SJCRH30 (cell line): ENCODE data around the gene IQGAP2. TPM values are rescaled to one million over a fixed set of nuclear protein-coding genes. Genes with fewer than 3 reads are reported as not detected.

Source experiments
- DNase-seq, 2 experiments: peaks; one replicate each; pipeline ENCODE4 v3.0.0-alpha.2; 2015 to 2020
- H3K27ac ChIP-seq: fragments of 250-450 bp; sonication (Bioruptor Pico); 2 replicates; pipeline ENCODE4 v1.5.1; 2020; ENCODE audit warnings: mild to moderate bottlenecking, moderate library complexity
- H3K27me3 ChIP-seq: fragments of 250-450 bp; sonication (Bioruptor Pico); 2 replicates; pipeline ENCODE4 v1.5.1; 2020; ENCODE audit warnings: mild to moderate bottlenecking, moderate library complexity
- H3K36me3 ChIP-seq: fragments of 250-450 bp; sonication (Bioruptor Pico); 2 replicates; pipeline ENCODE4 v1.5.1; 2020; ENCODE audit warnings: mild to moderate bottlenecking, moderate library complexity
- H3K4me1 ChIP-seq: fragments of 250-450 bp; sonication (Bioruptor Pico); 2 replicates; pipeline ENCODE4 v1.5.1; 2020; ENCODE audit warnings: mild to moderate bottlenecking, moderate library complexity
- H3K4me3 ChIP-seq: fragments of 250-450 bp; sonication (Bioruptor Pico); 2 replicates; pipeline ENCODE4 v1.5.1; 2020; ENCODE audit warnings: mild to moderate bottlenecking, moderate library complexity
- H3K9me3 ChIP-seq: fragments of 250-450 bp; sonication (Bioruptor Pico); replicated peaks from 2 replicates; pipeline ENCODE4 v1.5.1; 2020; ENCODE audit warnings: mild to moderate bottlenecking, moderate library complexity
- total RNA-seq: library from RNA; depleted of rRNA; stranded (reverse); fragments of >200 nt; shearing (Covaris generic); gene quantifications from 2 replicates; pipeline ENCODE4 v1.2.3, GENCODE V29; 2014

Gene IQGAP2
- total RNA-seq, 1 experiment from 2014 or later, result 11.4 TPM

- no peaks in the 10 kb centered on the region for H3K9me3 ChIP-seq
- H3K27ac ChIP-seq, result no peak overlapping the region
- H3K4me3 ChIP-seq, result no peak overlapping the region
- H3K27me3 ChIP-seq, result no peaks in the 10 kb centered on the region
- DNase-seq, result no peak
- no peaks in the 10 kb centered on the region for H3K36me3 ChIP-seq
- no peaks in the 10 kb centered on the region for H3K4me1 ChIP-seq
Measured at GRCh38 chr5:76479973-76480667, 77.0 kb downstream of the IQGAP2 start.

DNA sequence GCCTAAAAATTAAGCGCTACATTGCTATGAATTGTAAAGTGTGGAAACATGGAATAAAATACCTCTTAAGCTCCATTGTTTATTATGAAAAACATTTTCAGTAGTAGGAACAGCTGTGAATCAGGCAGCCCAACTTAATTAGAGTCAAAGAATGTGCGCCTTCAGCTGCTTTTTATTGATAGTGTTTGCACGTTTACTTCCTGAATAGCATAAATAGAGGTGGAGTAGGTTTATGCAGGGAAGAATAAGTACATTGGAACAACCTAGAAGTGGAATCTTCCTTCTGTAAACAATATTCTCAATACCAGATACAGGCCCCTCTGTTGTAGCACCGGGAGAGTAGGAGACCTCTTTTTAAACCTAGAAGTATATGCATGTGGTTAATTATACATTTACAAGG is 79.9 kb downstream of the IQGAP2 start:
- H3K4me3 ChIP-seq, result no peak overlapping the region
- H3K27ac ChIP-seq, result no peak overlapping the region
- no peak for DNase-seq
- peaks cover 3% of the 10 kb centered on the region; the same call in 1 of the 2 replicates for H3K27me3 ChIP-seq
- no peaks in the 10 kb centered on the region for H3K36me3 ChIP-seq
- no peaks in the 10 kb centered on the region for H3K4me1 ChIP-seq
- H3K9me3 ChIP-seq, result no peaks in the 10 kb centered on the region

DNA sequence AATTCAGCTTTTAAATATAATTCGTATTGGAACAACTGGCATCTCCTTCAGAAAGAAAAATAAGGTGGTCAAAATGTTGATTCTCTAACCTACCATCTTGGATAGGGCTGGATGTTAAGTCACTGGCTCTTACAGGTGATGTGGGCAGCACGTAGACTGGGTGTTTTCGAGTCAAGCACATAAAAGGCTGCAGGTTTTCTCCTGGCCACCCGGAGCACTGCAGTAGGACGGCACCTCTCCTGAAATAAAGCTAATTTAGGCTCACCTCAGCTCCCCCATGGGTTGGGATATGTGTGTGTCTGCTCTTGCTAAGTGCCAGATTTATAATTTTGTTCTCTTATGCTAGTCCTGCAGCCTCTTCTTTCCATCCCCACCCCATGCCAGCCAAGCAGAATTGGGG is 80.3 kb downstream of the IQGAP2 start:
- no peaks in the 10 kb centered on the region for H3K4me1 ChIP-seq
- no peaks in the 10 kb centered on the region for H3K9me3 ChIP-seq
- no peak overlapping the region for H3K27ac ChIP-seq
- H3K27me3 ChIP-seq, result peaks cover 4% of the 10 kb centered on the region; the same call in 1 of the 2 replicates
- DNase-seq, result no peak
- H3K36me3 ChIP-seq, result no peaks in the 10 kb centered on the region
- H3K4me3 ChIP-seq, result no peak overlapping the region

DNA sequence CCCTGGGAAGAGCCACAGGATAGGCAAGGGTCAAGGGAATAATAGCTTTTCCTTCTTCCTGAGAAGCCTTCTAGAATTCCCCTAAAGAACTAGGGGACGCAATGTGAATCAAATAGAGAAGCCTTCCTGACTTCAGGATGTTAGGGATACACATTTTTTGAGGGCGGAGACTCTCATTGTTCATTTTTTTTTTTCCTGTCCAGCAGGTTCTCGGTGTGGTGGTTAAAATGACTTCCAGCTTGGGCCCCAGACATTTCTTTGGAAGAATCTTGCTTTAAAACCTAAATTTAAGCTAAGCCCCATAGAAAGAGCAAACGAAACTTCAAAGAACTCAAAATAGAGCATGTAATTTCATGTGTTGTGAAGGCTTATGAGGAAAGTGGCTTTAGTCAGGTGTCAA is 80.8 kb downstream of the IQGAP2 start:
- Histone ChIP-seq H3K4me3 (no peak overlapping the region), H3K27me3 (peaks cover 4% of the 10 kb centered on the region; the same call in 1 of the 2 replicates), H3K27ac (no peak overlapping the region)

DNA sequence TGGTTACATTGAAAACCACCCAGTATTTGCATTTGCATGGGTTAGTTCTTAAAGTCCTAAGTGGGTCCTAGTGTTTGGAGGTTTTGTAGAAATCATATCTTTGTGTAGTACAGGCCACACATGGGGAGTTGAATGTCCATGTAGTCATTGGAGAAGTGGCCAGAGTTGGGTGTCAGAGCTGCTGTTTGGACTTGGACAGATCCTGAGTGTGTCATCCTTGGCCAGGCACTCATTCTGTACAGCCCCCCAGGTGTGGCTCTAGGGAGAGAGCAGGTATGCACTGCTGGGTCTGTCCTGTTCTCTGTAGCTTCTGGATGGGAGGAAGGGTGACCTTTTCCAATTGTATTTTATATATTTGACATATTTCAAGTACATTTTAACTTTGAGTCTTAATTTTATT is 82.4 kb downstream of the IQGAP2 start:
- no peaks in the 10 kb centered on the region for H3K36me3 ChIP-seq
- H3K9me3 ChIP-seq, result no peaks in the 10 kb centered on the region
- no peaks in the 10 kb centered on the region for H3K4me1 ChIP-seq
- no peak overlapping the region for H3K4me3 ChIP-seq
- H3K27ac ChIP-seq, result no peak overlapping the region
- peaks cover 4% of the 10 kb centered on the region; the same call in 1 of the 2 replicates for H3K27me3 ChIP-seq
- DNase-seq, result no peak

More for the DNA sequence above, 80.8 kb downstream of the IQGAP2 start:
- Histone ChIP-seq H3K36me3 (no peaks in the 10 kb centered on the region), H3K4me1 (no peaks in the 10 kb centered on the region), H3K9me3 (no peaks in the 10 kb centered on the region)
- no peak for DNase-seq

DNA sequence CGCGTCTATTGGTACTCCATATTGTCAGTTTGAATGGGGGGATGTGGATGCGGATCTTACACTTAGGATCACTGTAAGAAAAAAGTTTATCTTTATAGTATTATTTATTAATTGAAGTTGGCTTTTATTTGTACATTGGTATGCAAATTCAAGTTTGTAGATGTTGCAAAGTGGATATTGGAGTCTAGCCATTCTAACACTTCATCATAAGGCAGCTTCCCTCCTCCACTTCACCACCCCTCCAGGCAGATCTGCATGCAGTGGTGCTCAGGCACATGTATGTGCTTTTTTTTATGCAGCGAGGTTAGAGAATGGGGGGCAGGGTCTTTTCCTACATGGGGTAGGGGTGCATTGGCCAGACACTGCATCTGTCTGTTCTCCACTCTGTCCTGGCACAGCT is 84.3 kb downstream of the IQGAP2 start:
- Histone ChIP-seq H3K27ac (no peak overlapping the region), H3K27me3 (peaks cover 8% of the 10 kb centered on the region; the same call in 1 of the 2 replicates), H3K9me3 (no peaks in the 10 kb centered on the region), H3K36me3 (no peaks in the 10 kb centered on the region), H3K4me1 (no peaks in the 10 kb centered on the region), H3K4me3 (no peak overlapping the region)
- no peak for DNase-seq

DNA sequence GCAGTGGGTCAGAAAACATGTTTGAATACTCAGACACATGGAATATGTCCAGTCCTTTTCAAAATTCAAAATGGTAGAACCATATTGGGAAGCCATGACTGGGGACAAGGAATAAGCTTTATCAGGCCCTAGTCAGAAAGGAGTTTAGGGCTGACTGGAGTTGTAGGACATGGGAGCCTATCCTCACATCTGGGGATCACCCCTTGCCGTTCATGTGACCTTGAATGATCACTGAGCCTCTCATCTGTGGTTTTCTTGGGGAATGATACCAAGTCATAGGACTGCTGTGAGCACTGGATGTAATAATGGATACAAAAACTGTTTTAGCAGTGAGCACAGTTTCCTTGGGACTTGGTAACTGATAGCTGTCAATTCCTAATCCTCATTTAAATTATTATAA is 84.7 kb downstream of the IQGAP2 start:
- H3K4me3 ChIP-seq, result no peak overlapping the region
- H3K9me3 ChIP-seq, result no peaks in the 10 kb centered on the region
- no peaks in the 10 kb centered on the region for H3K36me3 ChIP-seq
- no peaks in the 10 kb centered on the region for H3K4me1 ChIP-seq
- H3K27ac ChIP-seq, result no peak overlapping the region
- H3K27me3 ChIP-seq, result peaks cover 9% of the 10 kb centered on the region; the same call in 1 of the 2 replicates
- no peak for DNase-seq

DNA sequence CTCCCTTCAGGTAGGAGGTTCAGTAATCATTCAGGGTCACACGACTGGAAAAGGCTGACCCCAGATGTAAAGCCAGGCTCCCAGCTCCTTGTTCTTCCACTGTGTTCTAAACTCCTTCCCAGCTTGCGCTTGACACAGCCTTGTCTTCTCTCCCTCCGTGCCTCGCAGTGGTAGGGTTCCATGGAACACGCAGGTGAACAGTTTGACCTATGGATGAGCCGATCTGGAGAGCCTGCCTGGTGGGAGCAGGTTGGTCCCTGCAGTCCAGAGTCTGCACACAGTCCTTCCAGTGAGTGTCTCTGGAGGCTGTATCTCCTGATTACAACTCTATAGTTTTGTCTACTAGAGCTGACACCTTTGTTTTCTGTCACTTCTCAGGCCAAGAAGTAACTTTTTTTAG is 85.9 kb downstream of the IQGAP2 start:
- Histone ChIP-seq H3K9me3 (no peaks in the 10 kb centered on the region), H3K4me3 (no peak overlapping the region), H3K27ac (no peak overlapping the region), H3K36me3 (no peaks in the 10 kb centered on the region), H3K4me1 (no peaks in the 10 kb centered on the region), H3K27me3 (peaks cover 9% of the 10 kb centered on the region; the same call in 1 of the 2 replicates)
- no peak for DNase-seq

DNA sequence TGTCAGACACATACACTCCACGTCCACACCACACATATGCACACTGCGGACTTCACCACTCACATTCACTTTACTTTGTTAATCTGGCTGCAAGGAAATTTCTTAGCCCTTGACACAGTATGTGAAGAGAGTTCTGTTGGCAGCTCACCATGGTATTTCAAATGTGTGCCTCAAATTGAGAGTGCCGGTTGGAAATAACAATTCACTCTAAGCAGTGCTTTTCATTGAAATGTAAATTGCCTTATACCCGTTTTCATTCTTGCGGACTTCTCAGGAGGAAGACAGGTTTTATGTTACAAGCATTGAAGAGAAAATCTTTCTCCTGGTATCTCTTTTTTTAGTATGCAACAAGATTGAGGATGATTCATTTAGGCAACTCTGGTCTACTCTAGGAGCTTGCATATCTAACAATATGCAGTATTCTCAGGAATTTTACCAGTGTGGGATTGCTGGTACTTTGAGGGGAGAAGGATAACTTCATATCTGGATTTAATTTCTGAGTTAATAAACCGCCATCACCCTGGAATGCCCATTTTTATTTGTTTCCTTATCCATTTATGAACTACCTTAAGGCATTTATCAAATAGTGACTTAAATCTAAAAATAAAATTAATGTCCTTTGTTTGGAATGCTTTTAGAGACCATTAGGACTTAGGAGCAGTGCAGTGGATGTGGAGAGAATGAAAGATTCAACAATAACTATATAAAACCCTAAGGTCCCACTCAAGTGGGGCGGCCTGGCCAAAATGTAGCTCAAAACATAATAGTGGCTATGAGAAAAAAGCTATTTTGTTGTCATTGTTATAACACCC is 87.0 kb downstream of the IQGAP2 start:
- Histone ChIP-seq H3K27ac (no peak overlapping the region), H3K36me3 (no peaks in the 10 kb centered on the region), H3K4me3 (no peak overlapping the region), H3K27me3 (peaks cover 9% of the 10 kb centered on the region; the same call in 1 of the 2 replicates), H3K9me3 (no peaks in the 10 kb centered on the region), H3K4me1 (no peaks in the 10 kb centered on the region)
- DNase-seq, result no peak

- no peak for DNase-seq
- Histone ChIP-seq H3K36me3 (no peaks in the 10 kb centered on the region), H3K9me3 (no peaks in the 10 kb centered on the region), H3K4me3 (no peak overlapping the region), H3K27ac (no peak overlapping the region), H3K4me1 (no peaks in the 10 kb centered on the region), H3K27me3 (peaks cover 9% of the 10 kb centered on the region; the same call in 1 of the 2 replicates)
Measured at GRCh38 chr5:76490960-76491359, 87.9 kb downstream of the IQGAP2 start.

GRCh38 chr5:76492819-76493189 is 89.7 kb downstream of the IQGAP2 start:
- Histone ChIP-seq H3K4me3 (no peak overlapping the region), H3K36me3 (no peaks in the 10 kb centered on the region), H3K4me1 (no peaks in the 10 kb centered on the region), H3K27me3 (peaks cover 8% of the 10 kb centered on the region; the same call in 1 of the 2 replicates), H3K9me3 (no peaks in the 10 kb centered on the region), H3K27ac (no peak overlapping the region)
- DNase-seq, result no peak

DNA sequence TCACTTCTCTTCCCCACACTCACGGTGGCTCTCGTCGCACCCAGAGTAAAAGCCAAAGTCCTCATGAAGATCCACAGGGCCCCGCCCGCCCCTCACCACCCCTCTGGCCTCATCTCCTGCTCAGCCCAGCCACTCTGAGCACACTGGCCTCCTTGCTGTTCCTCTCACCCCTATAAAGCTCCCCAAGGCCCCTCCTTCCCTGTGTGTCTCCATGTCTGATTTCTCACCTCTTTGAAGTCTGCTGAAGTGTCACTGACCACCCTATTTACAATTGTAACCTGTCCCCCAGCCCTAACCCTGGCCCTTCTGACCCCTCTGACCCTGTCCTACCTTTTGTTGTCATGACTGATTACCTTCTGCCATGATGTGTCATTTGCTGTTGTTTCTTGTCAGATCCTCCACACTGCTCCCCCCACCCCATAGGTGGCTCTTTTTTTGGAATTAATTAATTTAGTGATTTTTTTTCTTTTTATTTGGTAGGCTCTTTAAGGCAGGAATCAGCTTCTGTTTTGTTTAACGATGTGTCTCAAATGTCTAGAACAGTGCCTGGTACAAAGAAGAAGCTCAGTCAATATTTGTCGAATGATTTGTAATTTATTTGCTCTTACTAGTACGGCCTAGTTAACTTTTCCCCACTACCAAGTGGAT is 90.2 kb downstream of the IQGAP2 start:
- no peaks in the 10 kb centered on the region for H3K9me3 ChIP-seq
- no peaks in the 10 kb centered on the region for H3K36me3 ChIP-seq
- H3K4me1 ChIP-seq, result no peaks in the 10 kb centered on the region
- H3K27me3 ChIP-seq, result peaks cover 6% of the 10 kb centered on the region; the same call in 1 of the 2 replicates
- no peak for DNase-seq
- no peak overlapping the region for H3K4me3 ChIP-seq
- H3K27ac ChIP-seq, result no peak overlapping the region

DNA sequence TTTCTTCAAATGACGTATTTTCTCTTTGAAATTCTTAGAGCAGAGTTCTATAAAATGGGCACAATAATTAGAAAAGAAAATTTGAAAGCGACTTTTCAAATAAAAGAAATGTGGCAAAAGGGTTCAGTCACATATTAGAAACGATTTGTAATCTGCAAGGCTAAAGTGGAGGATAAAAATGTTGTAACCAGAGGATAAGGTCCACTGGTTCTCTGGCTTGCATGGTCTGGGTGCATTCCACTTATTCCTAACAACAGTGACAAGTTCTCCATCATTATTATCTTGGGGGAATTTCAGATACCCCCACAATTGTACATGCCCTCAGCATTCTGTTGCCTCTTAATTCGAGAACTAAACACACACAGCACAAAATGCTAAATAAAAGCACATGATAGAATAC is 91.1 kb downstream of the IQGAP2 start:
- Histone ChIP-seq H3K27me3 (peaks cover 6% of the 10 kb centered on the region; the same call in 1 of the 2 replicates), H3K27ac (no peak overlapping the region), H3K4me3 (no peak overlapping the region), H3K4me1 (no peaks in the 10 kb centered on the region), H3K9me3 (no peaks in the 10 kb centered on the region), H3K36me3 (no peaks in the 10 kb centered on the region)
- DNase-seq, result no peak

GRCh38 chr5:76495870-76496269 is 92.8 kb downstream of the IQGAP2 start:
- no peak overlapping the region for H3K4me3 ChIP-seq
- H3K27me3 ChIP-seq, result peaks cover 6% of the 10 kb centered on the region; the same call in 1 of the 2 replicates
- no peak for DNase-seq
- H3K27ac ChIP-seq, result no peak overlapping the region
- no peaks in the 10 kb centered on the region for H3K36me3 ChIP-seq
- H3K9me3 ChIP-seq, result no peaks in the 10 kb centered on the region
- no peaks in the 10 kb centered on the region for H3K4me1 ChIP-seq

- Histone ChIP-seq H3K4me3 (no peak overlapping the region), H3K27me3 (peaks cover 7% of the 10 kb centered on the region; the same call in 1 of the 2 replicates), H3K36me3 (no peaks in the 10 kb centered on the region), H3K4me1 (no peaks in the 10 kb centered on the region), H3K9me3 (no peaks in the 10 kb centered on the region), H3K27ac (no peak overlapping the region)
- DNase-seq, result no peak
Measured at GRCh38 chr5:76497065-76497460, 94.0 kb downstream of the IQGAP2 start.
